A549 (cell line): ENCODE results near the gene HNRNPUL1.

Source experiments
- BCL3 ChIP-seq: fragments of >200 bp; sonication (Bioruptor Twin); formaldehyde crosslinking; IDR thresholded peaks from 3 replicates; pipeline ENCODE4 v1.6.1; 2016
- CHD2 ChIP-seq: fragments of 150-350 bp; IDR thresholded peaks from 2 replicates; pipeline ENCODE4 v1.6.1; 2014; ENCODE audit warnings: low read length; ENCODE audit not compliant: partially characterized antibody
- CTCF ChIP-seq: fragments of >200 bp; sonication (Bioruptor Twin); formaldehyde crosslinking; IDR thresholded peaks from 3 replicates; pipeline ENCODE4 v1.5.1; 2016
- NPAS2 ChIP-seq: fragments of 250-450 bp; sonication (Bioruptor Pico); IDR thresholded peaks from 2 replicates; pipeline ENCODE4 v1.8.0; 2022; ENCODE audit warnings: mild to moderate bottlenecking, moderate library complexity, borderline replicate concordance
- POLR2A ChIP-seq: IDR thresholded peaks from 2 replicates; pipeline ENCODE4 v1.6.1; 2012; ENCODE audit warnings: mild to moderate bottlenecking, low read length
- RNF2 ChIP-seq: fragments of 200-600 bp; sonication (generic); IDR thresholded peaks from 2 replicates; pipeline ENCODE4 v1.6.1; 2016; ENCODE audit warnings: low read depth, mild to moderate bottlenecking, antibody characterized with exemption, moderate library complexity, borderline replicate concordance
- USF2 ChIP-seq: fragments of 450-650 bp; IDR thresholded peaks from 2 replicates; pipeline ENCODE4 v1.6.1; 2014; ENCODE audit warnings: antibody characterized with exemption

- TF ChIP-seq USF2 (no peak), BCL3 (no peak), POLR2A (no peak), CHD2 (no peak), CTCF (no peak), RNF2 (no peak), NPAS2 (CRISPR knock-in tag) (no peak)
Measured at GRCh38 chr19:41325640-41325946, 61.4 kb downstream of the HNRNPUL1 start.
